ENCODE data around the gene TCP11L2.

Gene TCP11L2

GRCh38 chr12:106309671-106310505 is 7.4 kb downstream of the TCP11L2 start:
- no peak for TF ChIP-seq CTCF (IDR thresholded peaks at IDR 0.05)

- no peak for TF ChIP-seq CTCF (IDR thresholded peaks at IDR 0.05)
These were observed 8.2 kb downstream of the TCP11L2 start for GRCh38 chr12:106310687-106311086.

GRCh38 chr12:106311139-106311538 is 8.6 kb downstream of the TCP11L2 start:
- TF ChIP-seq CTCF (IDR thresholded peaks at IDR 0.05) = no peak

GRCh38 chr12:106315523-106315922 is 13.0 kb downstream of the TCP11L2 start:
- no peak for TF ChIP-seq CTCF (IDR thresholded peaks at IDR 0.05)

- no peak for TF ChIP-seq CTCF (IDR thresholded peaks at IDR 0.05)
These were observed 15.0 kb downstream of the TCP11L2 start for GRCh38 chr12:106317406-106318082.

GRCh38 chr12:106321139-106321850 is 18.8 kb downstream of the TCP11L2 start:
- no peak for TF ChIP-seq CTCF (IDR thresholded peaks at IDR 0.05)

GRCh38 chr12:106323537-106323936 is 21.0 kb downstream of the TCP11L2 start:
- no peak for TF ChIP-seq CTCF (IDR thresholded peaks at IDR 0.05)
